HL-60 (cell line): ENCODE data around the gene CLDN18.

Experiments used
- DNase-seq, 2 experiments: peaks; one replicate each; pipeline ENCODE4 v3.0.0-alpha.2; 2010 to 2020; ENCODE audit warnings: low read depth in 1 of 2, low spot score in 1 of 2
- H3K27ac ChIP-seq: fragments of 250-450 bp; sonication (Bioruptor Pico); replicated peaks from 2 replicates; pipeline ENCODE4 v1.5.1; 2020; ENCODE audit warnings: mild to moderate bottlenecking, moderate library complexity
- H3K27me3 ChIP-seq: fragments of 250-450 bp; sonication (Bioruptor Pico); 2 replicates; pipeline ENCODE4 v1.5.1; 2021; ENCODE audit warnings: mild to moderate bottlenecking, moderate library complexity; ENCODE audit not compliant: insufficient read depth, poor library complexity, severe bottlenecking
- H3K4me3 ChIP-seq: replicated peaks from 2 replicates; pipeline ENCODE4 v1.5.1; 2011; ENCODE audit warnings: mild to moderate bottlenecking, control low read depth, low read length; ENCODE audit not compliant: insufficient read depth
- GABPA ChIP-seq: IDR thresholded peaks from 2 replicates; pipeline ENCODE4 v1.6.1; 2012; ENCODE audit warnings: low read depth
- POLR2AphosphoS5 ChIP-seq: IDR thresholded peaks from 2 replicates; pipeline ENCODE4 v1.6.1; 2012; ENCODE audit warnings: low read depth
- REST ChIP-seq: IDR thresholded peaks from 2 replicates; pipeline ENCODE4 v1.6.1; 2012; ENCODE audit warnings: low read depth; ENCODE audit not compliant: insufficient replicate concordance
- SPI1 ChIP-seq: IDR thresholded peaks from 2 replicates; pipeline ENCODE4 v1.6.1; 2012; ENCODE audit warnings: low read depth, mild to moderate bottlenecking, borderline replicate concordance
- TF ChIP-seq, protein P1 (sequence below): IDR thresholded peaks from one replicate; pipeline ENCODE4 v1.5.1; 2011; ENCODE audit warnings: low read length, control low read depth, inconsistent platforms; ENCODE audit not compliant: insufficient read depth

CLDN18 gene

DNA sequence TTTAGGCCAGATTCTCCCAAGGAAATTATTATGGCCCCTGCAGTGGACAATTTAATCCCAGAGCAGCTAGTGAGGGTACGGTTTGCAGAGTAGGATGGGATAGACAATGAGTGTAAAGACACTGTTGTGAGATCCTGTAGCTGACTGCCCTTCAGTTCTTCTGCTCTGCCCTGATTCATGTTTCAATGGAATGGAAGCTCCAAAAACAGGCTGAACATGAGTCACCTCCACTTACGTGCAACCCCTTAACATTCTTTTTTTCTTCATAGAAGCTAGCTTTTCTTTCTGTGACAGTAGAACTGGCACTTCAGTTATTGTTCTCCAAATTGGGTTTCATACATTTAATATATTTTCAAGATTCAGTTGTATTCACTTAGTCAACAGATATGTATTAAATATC lies 32.1 kb downstream of the CLDN18 start:
- H3K27ac ChIP-seq = no peak overlapping the region
- TF ChIP-seq, protein P1, sequence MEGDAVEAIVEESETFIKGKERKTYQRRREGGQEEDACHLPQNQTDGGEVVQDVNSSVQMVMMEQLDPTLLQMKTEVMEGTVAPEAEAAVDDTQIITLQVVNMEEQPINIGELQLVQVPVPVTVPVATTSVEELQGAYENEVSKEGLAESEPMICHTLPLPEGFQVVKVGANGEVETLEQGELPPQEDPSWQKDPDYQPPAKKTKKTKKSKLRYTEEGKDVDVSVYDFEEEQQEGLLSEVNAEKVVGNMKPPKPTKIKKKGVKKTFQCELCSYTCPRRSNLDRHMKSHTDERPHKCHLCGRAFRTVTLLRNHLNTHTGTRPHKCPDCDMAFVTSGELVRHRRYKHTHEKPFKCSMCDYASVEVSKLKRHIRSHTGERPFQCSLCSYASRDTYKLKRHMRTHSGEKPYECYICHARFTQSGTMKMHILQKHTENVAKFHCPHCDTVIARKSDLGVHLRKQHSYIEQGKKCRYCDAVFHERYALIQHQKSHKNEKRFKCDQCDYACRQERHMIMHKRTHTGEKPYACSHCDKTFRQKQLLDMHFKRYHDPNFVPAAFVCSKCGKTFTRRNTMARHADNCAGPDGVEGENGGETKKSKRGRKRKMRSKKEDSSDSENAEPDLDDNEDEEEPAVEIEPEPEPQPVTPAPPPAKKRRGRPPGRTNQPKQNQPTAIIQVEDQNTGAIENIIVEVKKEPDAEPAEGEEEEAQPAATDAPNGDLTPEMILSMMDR = no peak
- TF ChIP-seq REST (no peak), SPI1 (no peak), POLR2AphosphoS5 (no peak), GABPA (no peak)

GRCh38 chr3:138043266-138044029 lies 33.5 kb downstream of the CLDN18 start:
- no peak for DNase-seq
- Histone ChIP-seq H3K4me3 (no peak overlapping the region), H3K27me3 (no peaks in the 10 kb centered on the region), H3K27ac (no peak overlapping the region)
- TF ChIP-seq GABPA (no peak), REST (no peak), POLR2AphosphoS5 (no peak), SPI1 (no peak)
- TF ChIP-seq, protein P1 = no peak

More for the DNA sequence above, 32.1 kb downstream of the CLDN18 start:
- Histone ChIP-seq H3K27me3 (no peaks in the 10 kb centered on the region), H3K4me3 (no peak overlapping the region)
- DNase-seq = no peak

GRCh38 chr3:138046085-138046484 lies 36.1 kb downstream of the CLDN18 start:
- Histone ChIP-seq H3K27ac (no peak overlapping the region), H3K4me3 (no peak overlapping the region), H3K27me3 (no peaks in the 10 kb centered on the region)
- TF ChIP-seq, protein P1 = no peak
- TF ChIP-seq POLR2AphosphoS5 = no peak
- no peak for TF ChIP-seq SPI1
- no peak for TF ChIP-seq REST
- TF ChIP-seq GABPA = no peak
- DNase-seq = no peak
